Caco-2 (cell line): ENCODE measurements around the gene ASPG. TPM values are rescaled to one million over a fixed set of nuclear protein-coding genes. Genes with fewer than 3 reads are reported as not detected.

ENCODE experiments used
- BruUV-seq: library from RNA; stranded (reverse); fragments of 400-500 nt; replicated peaks from 2 replicates; lab custom pipeline; 2021; lab: Mats Ljungman, UMichigan
- CTCF ChIA-PET: fragments of 300-600 bp; sonication (Branson Sonifier 250); formaldehyde crosslinking; loops from one replicate; lab custom pipeline; 2022; ENCODE audit warnings: antibody characterized with exemption; lab: Charles Lee
- POLR2A ChIA-PET: fragments of 300-600 bp; sonication (Branson Sonifier 250); formaldehyde crosslinking; loops from one replicate; lab custom pipeline; 2022; ENCODE audit warnings: antibody characterized with exemption; lab: Charles Lee
- DNase-seq, 2 experiments: peaks; one replicate each; pipeline versions ENCODE4 v3.0.0 to v3.0.0-alpha.2; 2020 to 2022
- H3K27me3 ChIP-seq: replicated peaks from 2 replicates; pipeline ENCODE4 v1.6.0; 2011; ENCODE audit warnings: low read length; ENCODE audit not compliant: control insufficient read depth, insufficient read depth
- H3K36me3 ChIP-seq: 2 replicates; pipeline ENCODE4 v1.5.1; 2011; ENCODE audit warnings: low read length; ENCODE audit not compliant: control insufficient read depth, insufficient read depth
- H3K4me1 ChIP-seq: fragments of 250-450 bp; sonication (Bioruptor Pico); 2 replicates; pipeline ENCODE4 v1.5.1; 2020; ENCODE audit warnings: mild to moderate bottlenecking
- H3K4me3 ChIP-seq: 2 replicates; pipeline ENCODE4 v1.5.1; 2011; ENCODE audit warnings: low read depth, mild to moderate bottlenecking, control low read depth, low read length
- H3K9me3 ChIP-seq: fragments of 250-450 bp; sonication (Bioruptor Pico); 2 replicates; pipeline ENCODE4 v1.5.1; 2020; ENCODE audit warnings: mild to moderate bottlenecking, moderate library complexity
- H3K27ac Mint-ChIP-seq: one replicate; pipeline ENCODE4 v1.8.0; 2022; ENCODE audit warnings: mixed read lengths; ENCODE audit not compliant: unreplicated experiment
- H3K27me3 Mint-ChIP-seq: one replicate; pipeline ENCODE4 v1.8.0; 2022; ENCODE audit warnings: mixed read lengths; ENCODE audit not compliant: insufficient read depth, unreplicated experiment
- H3K36me3 Mint-ChIP-seq: one replicate; pipeline ENCODE4 v1.8.0; 2022; ENCODE audit warnings: mild to moderate bottlenecking, mixed read lengths; ENCODE audit not compliant: insufficient read depth, unreplicated experiment
- H3K4me1 Mint-ChIP-seq: one replicate; pipeline ENCODE4 v1.8.0; 2022; ENCODE audit warnings: low read depth, mixed read lengths; ENCODE audit not compliant: unreplicated experiment
- H3K4me3 Mint-ChIP-seq: one replicate; pipeline ENCODE4 v1.8.0; 2022; ENCODE audit warnings: mild to moderate bottlenecking, moderate library complexity, mixed read lengths; ENCODE audit not compliant: unreplicated experiment
- H3K9me3 Mint-ChIP-seq: one replicate; pipeline ENCODE4 v1.8.0; 2022; ENCODE audit warnings: mixed read lengths; ENCODE audit not compliant: unreplicated experiment
- CTCF ChIP-seq, 2 experiments: fragments of 200-600 bp in 1 of 2; IDR thresholded peaks; 1 replicate in 1 of 2; 2 replicates in 1 of 2; pipeline versions ENCODE4 v1.5.1 to v1.8.0; 2011 to 2022; ENCODE audit warnings: antibody characterized with exemption in 1 of 2, control low read depth in 1 of 2, inconsistent platforms in 1 of 2, low read depth in 1 of 2, low read length in 1 of 2, mild to moderate bottlenecking in 1 of 2, moderate library complexity in 1 of 2; ENCODE audit not compliant: insufficient read depth in 1 of 2, severe bottlenecking in 1 of 2, unreplicated experiment in 1 of 2
- intact Hi-C: fragments of 100-400 bp; cut with micrococcal nuclease; formaldehyde crosslinking; loops from one replicate; pipeline ENCODE4 v1.10.0; 2022; ENCODE audit not compliant: unreplicated experiment
- total RNA-seq: library from RNA; stranded (reverse); gene quantifications from 2 replicates; pipeline ENCODE4 v1.2.3, GENCODE V29; 2022

ASPG gene
- total RNA-seq, 1 experiment from 2014 or later: not detected

- Mint-ChIP-seq H3K27ac (no peak overlapping the region), H3K4me1 (no peaks in the 10 kb centered on the region), H3K4me3 (no peak overlapping the region), H3K27me3 (peaks cover 3% of the 10 kb centered on the region), H3K36me3 (peaks cover 6% of the 10 kb centered on the region), H3K9me3 (no peaks in the 10 kb centered on the region)
- ChIA-PET POLR2A (no interaction called here), CTCF (no interaction called here)
- H3K27me3 ChIP-seq: no peaks in the 10 kb centered on the region
- BruUV-seq: no TSS peak
- no peak for TF ChIP-seq CTCF (IDR thresholded peaks at IDR 0.05; ENCODE audit: insufficient read depth in 1 of 2, low read depth in 1 of 2, low read length in 1 of 2, severe bottlenecking in 1 of 2, unreplicated experiment in 1 of 2)
- H3K4me3 ChIP-seq: no peak overlapping the region
- no peak for DNase-seq
- no peaks in the 10 kb centered on the region for H3K36me3 ChIP-seq
- H3K9me3 ChIP-seq: no peaks in the 10 kb centered on the region
- no peaks in the 10 kb centered on the region for H3K4me1 ChIP-seq
- intact Hi-C loops: no loop called here
These were observed 13.9 kb downstream of the ASPG start for GRCh38 chr14:104099096-104100041.

- H3K4me3 Mint-ChIP-seq: no peak overlapping the region
- no peaks in the 10 kb centered on the region for H3K9me3 Mint-ChIP-seq
- Histone ChIP-seq H3K27me3 (no peaks in the 10 kb centered on the region), H3K4me1 (no peaks in the 10 kb centered on the region), H3K9me3 (no peaks in the 10 kb centered on the region), H3K4me3 (no peak overlapping the region), H3K36me3 (no peaks in the 10 kb centered on the region)
- H3K36me3 Mint-ChIP-seq: peaks cover 6% of the 10 kb centered on the region
- H3K27me3 Mint-ChIP-seq: peaks cover 3% of the 10 kb centered on the region
- CTCF ChIA-PET: no interaction called here
- no TSS peak for BruUV-seq
- DNase-seq: no peak
- TF ChIP-seq CTCF (IDR thresholded peaks at IDR 0.05; ENCODE audit: insufficient read depth in 1 of 2, low read depth in 1 of 2, low read length in 1 of 2, severe bottlenecking in 1 of 2, unreplicated experiment in 1 of 2): no peak
- H3K27ac Mint-ChIP-seq: no peak overlapping the region
- no peaks in the 10 kb centered on the region for H3K4me1 Mint-ChIP-seq
- intact Hi-C loops: no loop called here
- POLR2A ChIA-PET: no interaction called here
These were observed 14.9 kb downstream of the ASPG start for GRCh38 chr14:104100171-104101085.

GRCh38 chr14:104101086-104101621 is 15.7 kb downstream of the ASPG start:
- Histone ChIP-seq H3K4me1 (no peaks in the 10 kb centered on the region), H3K9me3 (no peaks in the 10 kb centered on the region), H3K4me3 (no peak overlapping the region), H3K27me3 (no peaks in the 10 kb centered on the region), H3K36me3 (no peaks in the 10 kb centered on the region)
- Mint-ChIP-seq H3K9me3 (no peaks in the 10 kb centered on the region), H3K27me3 (no peaks in the 10 kb centered on the region), H3K4me3 (no peak overlapping the region), H3K4me1 (no peaks in the 10 kb centered on the region), H3K36me3 (peaks cover 6% of the 10 kb centered on the region), H3K27ac (no peak overlapping the region)
- BruUV-seq: no TSS peak
- ChIA-PET POLR2A (no interaction called here), CTCF (no interaction called here)
- peak in 1 of 2 experiments; percentile 26 for DNase-seq
- TF ChIP-seq CTCF (IDR thresholded peaks at IDR 0.05; ENCODE audit: insufficient read depth in 1 of 2, low read depth in 1 of 2, low read length in 1 of 2, severe bottlenecking in 1 of 2, unreplicated experiment in 1 of 2): no peak
- intact Hi-C loops: no loop called here
